Heart right ventricle (tissue), 16 donors: Measurements from ENCODE around the gene TGFB2. TPM values are rescaled to one million over a fixed set of nuclear protein-coding genes. Genes with fewer than 3 reads are reported as not detected.

ENCODE experiments used
- ATAC-seq, 8 donors: fragments of 200-7000 bp; cut with Tn5 transposase; one replicate each; pipeline ENCODE4 v1.9.1; 2020; ENCODE audit warnings: mild to moderate bottlenecking in 8 of 8, moderate library complexity in 8 of 8, moderate number of reproducible peaks in 1 of 8
- DNase-seq, 2 donors: peaks; one replicate each; pipeline ENCODE4 v3.0.0-alpha.2; 2020
- H3K27ac ChIP-seq, 10 donors: fragments of 200-600 bp; sonication (generic) in 2 of 10; one replicate each; pipeline versions ENCODE4 v1.5.0 to v1.8.0; 2020 to 2022; ENCODE audit warnings: mild to moderate bottlenecking in 3 of 10
- H3K27me3 ChIP-seq, 7 donors: fragments of 200-600 bp; one replicate each; pipeline ENCODE4 v1.8.0; 2021 to 2022; ENCODE audit warnings: mild to moderate bottlenecking in 2 of 7
- H3K36me3 ChIP-seq, 9 donors: fragments of 200-600 bp; sonication (generic) in 1 of 9; one replicate each; pipeline versions ENCODE4 v1.5.0 to v1.8.0; 2020 to 2022; ENCODE audit warnings: mild to moderate bottlenecking in 2 of 9
- H3K4me1 ChIP-seq, 9 donors: fragments of 200-600 bp; sonication (generic) in 1 of 9; one replicate each; pipeline versions ENCODE4 v1.5.0 to v1.8.0; 2020 to 2022; ENCODE audit warnings: mild to moderate bottlenecking in 4 of 9
- H3K4me3 ChIP-seq, 10 donors: fragments of 200-600 bp; sonication (generic) in 2 of 10; one replicate each; pipeline versions ENCODE4 v1.5.0 to v1.8.0; 2020 to 2022; ENCODE audit warnings: mild to moderate bottlenecking in 7 of 10, moderate library complexity in 2 of 10
- H3K9me3 ChIP-seq, 11 donors: fragments of 200-600 bp in 10 of 11; sonication (generic) in 2 of 11; one replicate each; pipeline versions ENCODE4 v1.5.0 to v1.8.0; 2013 to 2022; ENCODE audit warnings: mild to moderate bottlenecking in 2 of 11, control low read depth in 1 of 11, moderate library complexity in 1 of 11
- CTCF ChIP-seq, 9 donors: fragments of 200-600 bp; sonication (generic) in 2 of 9; IDR thresholded peaks; one replicate each; pipeline versions ENCODE4 v1.5.0 to v1.8.0; 2021 to 2022; ENCODE audit warnings: antibody characterized with exemption in 9 of 9, mild to moderate bottlenecking in 5 of 9, moderate library complexity in 1 of 9
- WGBS, 2 donors: extraction: QIAGEN DNeasy Blood & Tissue Kit; methylation state at CpG; one replicate each; pipeline ENCODE4 v1.1.7; 2013; ENCODE audit warnings: inconsistent platforms in 1 of 2; 5-methylcytosine and 5-hydroxymethylcytosine counted together
- intact Hi-C, 10 donors: fragments of 100-400 bp; cut with DNase I; formaldehyde crosslinking; loops; one replicate each; pipeline versions ENCODE4 v1.11.1 to v1.14.2; 2022
- polyA plus RNA-seq, 2 donors: library from polyadenylated mRNA; stranded (reverse); fragments of 200-250 nt; gene quantifications; one replicate each; pipeline ENCODE4 v1.2.3, GENCODE V29; 2013
- total RNA-seq, 10 donors: library from RNA; stranded (reverse); fragmentation: NEBNext Ultra II Directional in 3 of 10; extraction: Animal tissue kit (Norgen Biotek cat#: 25700) in 3 of 10; gene quantifications; one replicate each; pipeline versions ENCODE4 v1.2.1 to v1.2.4, GENCODE V29; 2021 to 2023
- donor health status: Arrhythmogenic right ventricular cardiomyopathy.
- donor health status: ischemic (EF 13 %, LVEDD 7.1; RV severe dilation, severe dysfunction).
- donor health status: healthy with polysubstance abuse.
- donor health status: DM: no; HTN: yes; CAD: no.
- donor health status: DM: no; HTN: no; CAD: no.
- donor health status: ischemic (EF 25% LVEDD 6.9; RV normal size, moderate dysfunction).
- donor health status: ischemic (EF 25% LVEDD 5.7; RV mildly dilated, moderate dysfunction).
- donor health status: healthy.
- donor health status: DM: yes; HTN: yes; CAD: no.
- donor health status: Ischemic cardiomyopathy.
- donor health status: ischemic (EF 35%, LVEDD 5.7; RV mildly dilated, moderate dysfunction).
- donor health status: nonischemic (EF 11% LVEDD 7.7; RV severe dilation, severe dysfunction).
- donor health status: DM: yes; HTN: yes; CAD: no.
- donor health status: PGD.
- donor health status: ischemic (EF 29% LVEDD 5.4; RV normal size, mild dysfunction).
- donor health status: nonischemic (EF 23%, LVEDD 6.1; RV moderate dilation, normal function).

Gene TGFB2
- total and polyA plus RNA-seq, 12 donors = 0.51 to 63.3 (median 4.8) TPM

- H3K27ac ChIP-seq = peak overlapping the region in 1 of 10 donors; percentile 5
- 62 to 67% methylated on average over 7 of the region's 7 CpGs for WGBS, 2 donors
- H3K36me3 ChIP-seq = peaks cover 0 to under 1% (median 0%) of the 10 kb centered on the region in 9 donors
- no peaks in the 10 kb centered on the region for H3K9me3 ChIP-seq
- ATAC-seq = peak in 7 of 8 donors; percentile 31 to 79 (median 51)
- no peaks in the 10 kb centered on the region for H3K27me3 ChIP-seq
- H3K4me1 ChIP-seq = peaks cover 0 to 58% (median 20%) of the 10 kb centered on the region in 9 donors
- intact Hi-C loops = no loop called here
- TF ChIP-seq CTCF (IDR thresholded peaks at IDR 0.05) = peak; percentile 14 to 74 (median 57)
- H3K4me3 ChIP-seq = no peak overlapping the region
- DNase-seq = no peak
Measured at GRCh38 chr1:218361298-218362065, 16.3 kb downstream of the TGFB2 start.

- no peaks in the 10 kb centered on the region for H3K9me3 ChIP-seq
- no peaks in the 10 kb centered on the region for H3K27me3 ChIP-seq
- no peak overlapping the region for H3K4me3 ChIP-seq
- intact Hi-C loops = no loop called here
- DNase-seq = no peak
- 86 to 90% methylated on average over 5 of the region's 5 CpGs for WGBS, 2 donors
- peaks cover 0 to 3% (median 0%) of the 10 kb centered on the region in 9 donors for H3K36me3 ChIP-seq
- ATAC-seq = no peak
- TF ChIP-seq CTCF (IDR thresholded peaks at IDR 0.05) = no peak
- H3K4me1 ChIP-seq = peaks cover 0 to 47% (median 16%) of the 10 kb centered on the region in 9 donors
- H3K27ac ChIP-seq = no peak overlapping the region
Measured at GRCh38 chr1:218362418-218363076, 17.4 kb downstream of the TGFB2 start.

- no peaks in the 10 kb centered on the region for H3K9me3 ChIP-seq
- H3K4me1 ChIP-seq = peaks cover 0 to 42% (median 16%) of the 10 kb centered on the region in 9 donors
- no peak for TF ChIP-seq CTCF (IDR thresholded peaks at IDR 0.05)
- no peak overlapping the region for H3K27ac ChIP-seq
- intact Hi-C loops = no loop called here
- no peak overlapping the region for H3K4me3 ChIP-seq
- DNase-seq (no peak), ATAC-seq (no peak)
- no peaks in the 10 kb centered on the region for H3K27me3 ChIP-seq
- WGBS, 2 donors = 88 to 93% methylated on average over 1 of the region's 1 CpG
- H3K36me3 ChIP-seq = peaks cover 0 to 9% (median 0%) of the 10 kb centered on the region in 9 donors
Measured at GRCh38 chr1:218363141-218363540, 18.0 kb downstream of the TGFB2 start.

- no peak for TF ChIP-seq CTCF (IDR thresholded peaks at IDR 0.05)
- Histone ChIP-seq H3K9me3 (no peaks in the 10 kb centered on the region), H3K27me3 (no peaks in the 10 kb centered on the region), H3K36me3 (peaks cover 0 to 9% (median 0%) of the 10 kb centered on the region in 9 donors), H3K4me1 (peaks cover 0 to 45% (median 18%) of the 10 kb centered on the region in 9 donors), H3K4me3 (no peak overlapping the region), H3K27ac (peak overlapping the region in 5 of 10 donors; percentile 13 to 54 (median 29))
- DNase-seq (no peak), ATAC-seq (peak in 1 of 8 donors; percentile 19)
- WGBS, 2 donors = 72% methylated on average over 8 of the region's 8 CpGs
- intact Hi-C loops = no loop called here
Measured at GRCh38 chr1:218364028-218364710, 19.0 kb downstream of the TGFB2 start.
